ENCODE measurements around the gene OR6N2.

OR6N2 gene

GRCh38 chr1:158752155-158752712 is 28.8 kb downstream of the OR6N2 start:
- no peak for DNase-seq (ENCODE audit: low spot score)

- DNase-seq (ENCODE audit: low spot score) = no peak
These were observed 45.2 kb downstream of the OR6N2 start for GRCh38 chr1:158735848-158736247.

- DNase-seq (ENCODE audit: low spot score) = no peak
These were observed 48.5 kb downstream of the OR6N2 start for GRCh38 chr1:158732524-158732923.

GRCh38 chr1:158731707-158732106 is 49.3 kb downstream of the OR6N2 start:
- no peak for DNase-seq (ENCODE audit: low spot score)

GRCh38 chr1:158730453-158730852 is 50.6 kb downstream of the OR6N2 start:
- DNase-seq (ENCODE audit: low spot score) = no peak

GRCh38 chr1:158728510-158729225 is 52.3 kb downstream of the OR6N2 start:
- DNase-seq (ENCODE audit: low spot score) = no peak

GRCh38 chr1:158724442-158724841 is 56.6 kb downstream of the OR6N2 start:
- no peak for DNase-seq (ENCODE audit: low spot score)
